DND-41 (cell line): ENCODE results near the gene GPHN.
"Not testable (repeated sequence)": the region's sequence is repeated elsewhere in the genome, so short reads cannot be mapped to it uniquely, and the experiment has no call there.

ENCODE experiments used
- ATAC-seq: fragments of 200-7000 bp; cut with Tn5 transposase; 3 replicates; pipeline ENCODE4 v1.9.1; 2021; ENCODE audit warnings: low read depth; ENCODE audit not compliant: insufficient read depth
- DNase-seq: peaks from one replicate; pipeline ENCODE4 v3.0.0-alpha.2; 2020
- H2AFZ ChIP-seq: 2 replicates; pipeline ENCODE4 v1.6.0; 2012; ENCODE audit warnings: low read depth, low read length
- H3K27ac ChIP-seq: 2 replicates; pipeline ENCODE4 v1.5.1; 2012; ENCODE audit warnings: low read length, inconsistent platforms
- H3K27me3 ChIP-seq: fragments of 200-600 bp; sonication (generic); 2 replicates; pipeline ENCODE4 v1.6.0; 2012; ENCODE audit warnings: low read length, mild to moderate bottlenecking, inconsistent platforms; ENCODE audit not compliant: insufficient read depth, poor library complexity
- H3K36me3 ChIP-seq: 2 replicates; pipeline ENCODE4 v1.5.1; 2012; ENCODE audit warnings: low read length, inconsistent platforms; ENCODE audit not compliant: insufficient read depth
- H3K4me1 ChIP-seq: 2 replicates; pipeline ENCODE4 v1.5.1; 2012; ENCODE audit warnings: mild to moderate bottlenecking, low read length; ENCODE audit not compliant: insufficient read depth
- H3K4me2 ChIP-seq: 2 replicates; pipeline ENCODE4 v1.6.0; 2012; ENCODE audit warnings: mild to moderate bottlenecking, moderate library complexity, low read length, inconsistent platforms; ENCODE audit not compliant: insufficient read depth
- H3K4me3 ChIP-seq, 2 experiments: fragments of 200-600 bp in 1 of 2; shearing (Covaris generic) in 1 of 2; 2 replicates each; pipeline ENCODE4 v1.5.1; 2012 to 2016; ENCODE audit warnings: inconsistent platforms in 2 of 2, low read length in 2 of 2, mild to moderate bottlenecking in 2 of 2, low read depth in 1 of 2, moderate library complexity in 1 of 2
- H3K79me2 ChIP-seq: 2 replicates; pipeline ENCODE4 v1.6.0; 2012; ENCODE audit warnings: low read length, inconsistent platforms; ENCODE audit not compliant: insufficient read depth
- H3K9ac ChIP-seq: 2 replicates; pipeline ENCODE4 v1.6.0; 2012; ENCODE audit warnings: low read depth, mild to moderate bottlenecking, inconsistent platforms, low read length, moderate library complexity
- H3K9me3 ChIP-seq: 2 replicates; pipeline ENCODE4 v1.5.1; 2012; ENCODE audit warnings: low read length, moderate library complexity, mild to moderate bottlenecking, inconsistent platforms; ENCODE audit not compliant: insufficient read depth, severe bottlenecking
- H4K20me1 ChIP-seq: 2 replicates; pipeline ENCODE4 v1.6.0; 2012; ENCODE audit warnings: low read length; ENCODE audit not compliant: insufficient read depth
- EZH2 ChIP-seq: IDR thresholded peaks from 3 replicates; pipeline ENCODE4 v1.6.1; 2012; ENCODE audit warnings: borderline replicate concordance, low read depth, mild to moderate bottlenecking, moderate library complexity, low read length, inconsistent platforms; ENCODE audit not compliant: severe bottlenecking
- TF ChIP-seq, protein P1 (sequence below): IDR thresholded peaks from 2 replicates; pipeline ENCODE4 v1.5.1; 2012; ENCODE audit warnings: borderline replicate concordance, low read length, moderate library complexity, mild to moderate bottlenecking; ENCODE audit not compliant: poor library complexity, severe bottlenecking; ENCODE audit errors: extremely low read depth

GPHN gene

DNA sequence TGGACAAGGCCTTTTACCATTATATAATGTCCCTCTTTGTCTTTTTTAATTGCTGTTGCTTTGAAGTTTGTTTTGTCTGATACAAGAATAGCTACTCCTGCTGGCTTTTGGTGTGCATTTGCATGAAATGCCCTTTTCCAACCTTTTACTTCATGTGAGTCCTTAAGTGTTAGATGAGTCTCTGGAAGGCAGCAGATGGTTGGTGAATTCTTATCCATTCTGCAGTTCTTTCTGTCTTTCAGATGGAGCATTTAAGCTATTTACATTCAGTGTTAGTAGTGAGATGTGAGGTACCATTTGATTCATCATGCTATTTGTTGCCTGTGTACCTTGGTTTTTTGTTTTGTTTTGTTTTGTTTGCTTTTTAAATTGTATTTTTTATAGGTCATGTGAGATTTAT is 208.3 kb downstream of the GPHN start:
- TF ChIP-seq EZH2, result no peak
- TF ChIP-seq, protein P1, sequence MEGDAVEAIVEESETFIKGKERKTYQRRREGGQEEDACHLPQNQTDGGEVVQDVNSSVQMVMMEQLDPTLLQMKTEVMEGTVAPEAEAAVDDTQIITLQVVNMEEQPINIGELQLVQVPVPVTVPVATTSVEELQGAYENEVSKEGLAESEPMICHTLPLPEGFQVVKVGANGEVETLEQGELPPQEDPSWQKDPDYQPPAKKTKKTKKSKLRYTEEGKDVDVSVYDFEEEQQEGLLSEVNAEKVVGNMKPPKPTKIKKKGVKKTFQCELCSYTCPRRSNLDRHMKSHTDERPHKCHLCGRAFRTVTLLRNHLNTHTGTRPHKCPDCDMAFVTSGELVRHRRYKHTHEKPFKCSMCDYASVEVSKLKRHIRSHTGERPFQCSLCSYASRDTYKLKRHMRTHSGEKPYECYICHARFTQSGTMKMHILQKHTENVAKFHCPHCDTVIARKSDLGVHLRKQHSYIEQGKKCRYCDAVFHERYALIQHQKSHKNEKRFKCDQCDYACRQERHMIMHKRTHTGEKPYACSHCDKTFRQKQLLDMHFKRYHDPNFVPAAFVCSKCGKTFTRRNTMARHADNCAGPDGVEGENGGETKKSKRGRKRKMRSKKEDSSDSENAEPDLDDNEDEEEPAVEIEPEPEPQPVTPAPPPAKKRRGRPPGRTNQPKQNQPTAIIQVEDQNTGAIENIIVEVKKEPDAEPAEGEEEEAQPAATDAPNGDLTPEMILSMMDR, result no peak
- no peak overlapping the region for H3K4me2 ChIP-seq

DNA sequence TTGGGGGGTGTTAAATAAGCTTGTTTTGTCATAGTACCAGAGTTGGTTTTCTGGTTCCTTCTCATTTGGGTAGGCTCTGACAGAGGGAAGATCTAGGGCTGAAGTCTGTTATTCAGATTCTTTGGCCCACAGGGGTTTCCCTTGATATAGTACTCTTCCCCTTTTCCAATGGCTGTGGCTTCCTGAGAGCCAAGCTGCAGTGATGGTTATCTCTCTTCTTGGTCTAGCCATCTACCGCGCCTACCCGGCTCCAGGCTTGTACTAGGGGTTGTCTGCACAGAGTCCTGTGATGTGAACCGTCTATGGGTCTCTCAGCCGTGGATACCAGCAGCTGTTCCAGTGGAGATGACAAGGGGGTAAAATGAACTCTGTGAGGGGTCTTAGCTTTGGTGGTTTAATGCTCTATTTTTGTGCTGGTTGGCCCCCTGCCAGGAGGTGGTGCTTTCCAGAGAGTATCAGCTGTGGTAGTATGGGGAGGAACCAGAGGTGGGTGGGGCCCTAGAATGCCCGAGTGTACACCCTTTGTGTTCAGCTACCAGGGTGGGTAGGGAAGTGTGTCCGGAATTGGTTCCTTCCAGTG is 209.7 kb downstream of the GPHN start:
- Histone ChIP-seq H3K27ac (no peak overlapping the region), H3K27me3 (no peaks in the 10 kb centered on the region), H3K9me3 (no peaks in the 10 kb centered on the region), H3K4me2 (no peak overlapping the region), H3K36me3 (no peaks in the 10 kb centered on the region), H2AFZ (no peak overlapping the region), H3K4me3 (no peak overlapping the region), H4K20me1 (no peaks in the 10 kb centered on the region), H3K4me1 (peaks cover 21% of the 10 kb centered on the region), H3K9ac (no peak overlapping the region), H3K79me2 (no peaks in the 10 kb centered on the region)
- TF ChIP-seq, protein P1, result no peak
- TF ChIP-seq EZH2, result no peak
- DNase-seq, result no peak
- no peak for ATAC-seq

More for the DNA sequence above, 208.3 kb downstream of the GPHN start:
- H4K20me1 ChIP-seq, result no peaks in the 10 kb centered on the region
- no peak overlapping the region for H3K9ac ChIP-seq
- ATAC-seq (no peak), DNase-seq (no peak)
- H3K4me3 ChIP-seq, result no peak overlapping the region
- H3K27me3 ChIP-seq, result no peaks in the 10 kb centered on the region
- H3K79me2 ChIP-seq, result no peaks in the 10 kb centered on the region
- H3K27ac ChIP-seq, result no peak overlapping the region
- no peaks in the 10 kb centered on the region for H3K36me3 ChIP-seq
- no peaks in the 10 kb centered on the region for H3K9me3 ChIP-seq
- H3K4me1 ChIP-seq, result peaks cover 21% of the 10 kb centered on the region
- H2AFZ ChIP-seq, result no peak overlapping the region

DNA sequence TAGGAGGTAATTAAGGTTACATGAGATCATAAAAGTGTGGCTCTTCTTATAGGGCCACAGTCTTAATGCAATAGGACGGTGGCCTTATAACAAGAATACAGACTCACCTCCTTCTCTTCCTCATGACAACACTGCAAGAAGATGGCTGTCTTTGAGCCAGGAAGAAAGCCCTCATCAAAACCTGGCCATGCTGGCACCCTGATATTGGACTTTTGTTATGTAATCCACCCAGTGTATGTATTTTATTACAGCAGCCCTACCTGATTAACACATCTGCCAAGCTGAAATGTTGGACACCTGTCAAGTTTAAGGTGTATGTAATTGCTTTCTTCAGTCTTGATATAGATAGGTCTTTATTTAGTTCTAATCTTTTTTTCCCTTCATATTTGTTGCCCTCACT is 217.0 kb downstream of the GPHN start:
- Histone ChIP-seq H3K9ac (no peak overlapping the region), H3K4me3 (no peak overlapping the region), H4K20me1 (no peaks in the 10 kb centered on the region), H3K36me3 (no peaks in the 10 kb centered on the region), H3K9me3 (peaks cover 12% of the 10 kb centered on the region), H3K79me2 (no peaks in the 10 kb centered on the region), H3K4me2 (no peak overlapping the region), H2AFZ (no peak overlapping the region), H3K4me1 (no peaks in the 10 kb centered on the region), H3K27ac (no peak overlapping the region), H3K27me3 (no peaks in the 10 kb centered on the region)
- no peak for ATAC-seq
- DNase-seq, result no peak
- TF ChIP-seq, protein P1, result no peak
- TF ChIP-seq EZH2, result no peak

DNA sequence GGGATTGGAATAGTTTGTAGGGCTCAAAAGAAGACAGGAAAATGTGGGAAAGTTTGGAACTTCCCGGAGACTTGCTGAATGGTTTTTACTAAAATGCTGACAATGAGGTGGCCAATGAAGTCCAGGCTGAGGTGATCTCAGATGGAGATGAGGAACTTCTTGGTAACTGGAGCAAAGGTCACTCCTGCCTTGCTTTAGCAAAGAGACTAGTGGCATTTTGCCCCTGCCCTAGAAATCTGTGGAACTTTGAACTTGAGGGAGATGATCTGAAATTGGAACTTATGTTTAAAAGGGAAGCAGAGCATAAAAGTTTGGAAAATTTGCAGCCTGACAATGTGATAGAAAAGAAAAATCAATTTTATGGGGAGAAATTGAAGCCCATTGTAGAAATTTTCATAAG is 223.4 kb downstream of the GPHN start:
- H3K36me3 ChIP-seq, H4K20me1 ChIP-seq, H3K4me3 ChIP-seq, H3K9ac ChIP-seq, H2AFZ ChIP-seq, H3K27me3 ChIP-seq, ATAC-seq, H3K79me2 ChIP-seq, DNase-seq, H3K27ac ChIP-seq, H3K4me2 ChIP-seq, H3K4me1 ChIP-seq: not testable (repeated sequence)
- peaks cover 30% of the 10 kb centered on the region for H3K9me3 ChIP-seq
